Upper lobe of left lung (tissue), 6 donors: ENCODE measurements around the gene DTNA. TPM values are rescaled to one million over a fixed set of nuclear protein-coding genes. Genes with fewer than 3 reads are reported as not detected.

ENCODE experiments used
- ATAC-seq, 2 donors: fragments of 200-7000 bp; cut with Tn5 transposase; one replicate each; pipeline ENCODE4 v1.9.1; 2022; ENCODE audit warnings: mild to moderate bottlenecking in 2 of 2, moderate library complexity in 2 of 2; ENCODE audit not compliant: low FRiP score in 2 of 2
- DNase-seq, 2 donors: peaks; one replicate each; pipeline ENCODE4 v3.0.0-alpha.2; 2019 to 2020
- H3K27ac ChIP-seq, 4 donors: fragments of 200-600 bp; sonication (generic); one replicate each; pipeline ENCODE4 v1.5.1; 2016 to 2019
- H3K27me3 ChIP-seq, 4 donors: fragments of 200-600 bp; sonication (generic); one replicate each; pipeline ENCODE4 v1.5.1; 2017 to 2019
- H3K36me3 ChIP-seq, 4 donors: fragments of 200-600 bp; sonication (generic); one replicate each; pipeline ENCODE4 v1.5.1; 2016 to 2019
- H3K4me1 ChIP-seq, 4 donors: fragments of 200-600 bp; sonication (generic); one replicate each; pipeline ENCODE4 v1.5.1; 2018 to 2019
- H3K4me3 ChIP-seq, 4 donors: fragments of 200-600 bp; sonication (generic); one replicate each; pipeline ENCODE4 v1.5.1; 2017 to 2019; ENCODE audit warnings: mild to moderate bottlenecking in 2 of 4, moderate library complexity in 1 of 4
- H3K9me3 ChIP-seq, 4 donors: fragments of 200-600 bp; sonication (generic); one replicate each; pipeline ENCODE4 v1.5.1; 2018 to 2019
- CTCF ChIP-seq, 6 experiments: fragments of 450-650 bp in 4 of 6; fragments of 200-600 bp in 2 of 6; sonication (generic) in 2 of 6; IDR thresholded peaks; one replicate each; pipeline ENCODE4 v1.5.1; 2016 to 2019; ENCODE audit warnings: antibody characterized with exemption in 6 of 6
- EP300 ChIP-seq, 4 donors: sonication (generic); formaldehyde crosslinking; IDR thresholded peaks; one replicate each; pipeline ENCODE4 v1.5.1; 2017; ENCODE audit warnings: antibody characterized with exemption in 4 of 4, control low read depth in 2 of 4
- POLR2A ChIP-seq, 4 donors: fragments of 450-650 bp; IDR thresholded peaks; one replicate each; pipeline ENCODE4 v1.5.1; 2016 to 2017; ENCODE audit warnings: antibody characterized with exemption in 4 of 4, mild to moderate bottlenecking in 2 of 4
- POLR2AphosphoS5 ChIP-seq, 2 donors: sonication (generic); formaldehyde crosslinking; IDR thresholded peaks; one replicate each; pipeline ENCODE4 v1.5.1; 2017; ENCODE audit warnings: antibody characterized with exemption in 2 of 2
- WGBS, 2 donors: methylation state at CpG; one replicate each; pipeline ENCODE4 v1.1.5; 2017 to 2018; 5-methylcytosine and 5-hydroxymethylcytosine counted together
- total RNA-seq, 6 donors: library from RNA; depleted of rRNA in 4 of 6; stranded (reverse); fragments of >200 nt in 4 of 6; gene quantifications; one replicate each; pipeline versions ENCODE4 v1.1.0 to v1.2.1, GENCODE V29; 2016 to 2021
- donor health status: DM: no; HTN: no; CAD: no; lungs with moderate emphysema.
- donor health status: DM: no; HTN: yes; CAD: no; lungs with severe emphysema.

Gene DTNA
- total RNA-seq, 6 donors from 2014 or later, result 7.2 to 25.1 (median 16.7) TPM

DNA sequence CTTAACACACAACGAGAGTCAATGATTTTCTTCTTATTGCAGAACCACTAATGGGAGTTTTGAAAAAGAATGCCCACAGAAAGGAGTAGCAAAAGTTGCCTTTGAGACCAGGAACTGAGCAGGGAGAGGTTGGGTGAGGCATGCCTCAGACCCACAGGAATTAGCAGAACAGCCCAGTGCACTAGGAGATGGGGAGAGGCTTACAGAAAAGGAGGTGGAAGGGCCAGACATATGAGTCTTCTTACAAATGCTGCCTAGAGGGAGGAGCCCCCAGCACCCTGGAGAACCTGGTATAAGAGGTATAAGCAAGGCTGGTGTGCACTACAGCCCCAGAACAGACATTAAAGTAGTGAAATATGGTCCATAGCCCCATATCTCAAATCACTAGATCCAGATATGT, 162.0 kb downstream of the DTNA start:
- Histone ChIP-seq H3K36me3 (no peaks in the 10 kb centered on the region), H3K27ac (no peak overlapping the region), H3K27me3 (no peaks in the 10 kb centered on the region), H3K9me3 (no peaks in the 10 kb centered on the region), H3K4me3 (no peak overlapping the region), H3K4me1 (no peaks in the 10 kb centered on the region)
- ATAC-seq, result no peak
- 70 to 79% methylated on average over 1 of the region's 1 CpG for WGBS, 2 donors
- no peak for DNase-seq
- no peak for TF ChIP-seq CTCF (IDR thresholded peaks at IDR 0.05)
- no peak for TF ChIP-seq POLR2A (IDR thresholded peaks at IDR 0.05)
- no peak for TF ChIP-seq EP300 (IDR thresholded peaks at IDR 0.05)
- no peak for TF ChIP-seq POLR2AphosphoS5 (IDR thresholded peaks at IDR 0.05)

DNA sequence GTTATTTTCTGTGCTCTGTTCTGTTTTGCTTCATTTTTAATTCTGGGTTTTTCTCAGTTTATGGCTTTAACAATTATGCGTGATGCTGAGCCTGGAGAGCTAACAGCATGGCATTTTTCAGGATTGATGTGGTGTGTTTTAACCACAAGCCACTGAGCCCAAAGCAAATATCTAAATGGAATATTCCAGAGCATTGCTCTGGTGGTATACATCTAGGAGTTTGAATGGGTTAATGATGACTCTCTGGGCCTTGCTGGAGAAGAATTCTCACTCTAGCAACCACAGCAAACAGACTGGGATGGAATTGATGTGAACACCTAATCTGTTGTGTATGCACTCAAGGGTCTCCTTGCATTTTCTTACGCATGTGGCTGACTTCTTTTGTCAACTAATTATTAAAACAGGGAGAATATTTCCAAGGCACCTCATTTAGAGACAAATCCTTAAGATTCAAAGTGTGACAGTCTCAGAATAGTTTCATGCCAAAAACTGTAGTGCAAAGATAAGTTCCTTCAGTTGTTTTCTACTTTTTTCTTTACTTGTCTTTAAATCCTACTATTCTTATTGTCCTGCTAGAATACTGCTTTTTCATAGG, 164.0 kb downstream of the DTNA start:
- WGBS, 2 donors, result 89 to 96% methylated on average over 2 of the region's 2 CpGs
- no peak overlapping the region for H3K4me3 ChIP-seq
- DNase-seq (no peak), ATAC-seq (no peak)
- no peaks in the 10 kb centered on the region for H3K9me3 ChIP-seq
- H3K27ac ChIP-seq, result no peak overlapping the region
- H3K27me3 ChIP-seq, result no peaks in the 10 kb centered on the region
- H3K4me1 ChIP-seq, result no peaks in the 10 kb centered on the region
- H3K36me3 ChIP-seq, result no peaks in the 10 kb centered on the region
- TF ChIP-seq EP300 (IDR thresholded peaks at IDR 0.05) (no peak), CTCF (IDR thresholded peaks at IDR 0.05) (no peak), POLR2AphosphoS5 (IDR thresholded peaks at IDR 0.05) (no peak), POLR2A (IDR thresholded peaks at IDR 0.05) (no peak)

- no peaks in the 10 kb centered on the region for H3K36me3 ChIP-seq
- ATAC-seq (no peak), DNase-seq (no peak)
- no peaks in the 10 kb centered on the region for H3K4me1 ChIP-seq
- TF ChIP-seq EP300 (IDR thresholded peaks at IDR 0.05) (no peak), POLR2AphosphoS5 (IDR thresholded peaks at IDR 0.05) (no peak), CTCF (IDR thresholded peaks at IDR 0.05) (no peak), POLR2A (IDR thresholded peaks at IDR 0.05) (no peak)
- H3K4me3 ChIP-seq, result no peak overlapping the region
- 88 to 89% methylated on average over 7 of the region's 7 CpGs for WGBS, 2 donors
- no peaks in the 10 kb centered on the region for H3K27me3 ChIP-seq
- no peaks in the 10 kb centered on the region for H3K9me3 ChIP-seq
- H3K27ac ChIP-seq, result no peak overlapping the region
Measured at GRCh38 chr18:34875150-34875549, 165.1 kb downstream of the DTNA start.

GRCh38 chr18:34880403-34880802, 170.3 kb downstream of the DTNA start:
- Histone ChIP-seq H3K36me3 (peaks cover 0 to 6% (median 0%) of the 10 kb centered on the region in 4 donors), H3K27me3 (no peaks in the 10 kb centered on the region), H3K4me3 (no peak overlapping the region), H3K9me3 (no peaks in the 10 kb centered on the region), H3K27ac (no peak overlapping the region), H3K4me1 (no peaks in the 10 kb centered on the region)
- ATAC-seq, result no peak
- 93 to 95% methylated on average over 1 of the region's 1 CpG for WGBS, 2 donors
- no peak for DNase-seq
- TF ChIP-seq POLR2A (IDR thresholded peaks at IDR 0.05) (no peak), CTCF (IDR thresholded peaks at IDR 0.05) (no peak)
